Measurements from ENCODE around the gene VCAN. TPM values are rescaled to one million over a fixed set of nuclear protein-coding genes. Genes with fewer than 3 reads are reported as not detected.

The VCAN gene
- total and polyA plus RNA-seq, 8 donors: 1.5 to 184 (median 12.7) TPM

DNA sequence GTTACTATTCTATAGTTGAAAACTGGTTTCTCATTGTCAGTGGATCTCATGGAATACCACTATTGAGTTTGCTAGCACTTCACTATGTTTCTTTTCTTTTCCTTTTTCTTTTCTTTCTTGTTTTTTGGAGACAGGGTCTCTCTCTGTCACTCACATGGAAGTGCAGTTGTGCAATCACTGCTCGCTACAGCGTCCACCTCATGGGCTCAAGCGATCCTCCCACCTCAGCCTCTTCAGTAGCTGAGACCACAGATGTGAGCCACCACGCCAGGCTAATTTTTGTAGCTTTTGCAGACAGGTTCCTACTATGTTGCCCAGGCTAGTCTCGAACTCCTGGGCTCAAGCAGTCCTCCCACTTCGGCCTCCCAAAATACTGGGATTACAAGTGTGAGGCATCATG lies 42.7 kb upstream of the VCAN start:
- Histone ChIP-seq H3K9me3 (no peaks in the 10 kb centered on the region), H3K36me3 (no peaks in the 10 kb centered on the region), H3K27ac (no peak overlapping the region), H3K4me1 (peaks cover 0 to 18% (median 1%) of the 10 kb centered on the region in 4 donors), H3K27me3 (peaks cover 0 to 10% (median 0%) of the 10 kb centered on the region in 3 donors), H3K4me3 (no peak overlapping the region)
- WGBS, 5 donors: 88 to 92% (median 91%) methylated on average over 6 of the region's 6 CpGs
- DNase-seq: no peak
- TF ChIP-seq CTCF (IDR thresholded peaks at IDR 0.05): no peak
- no peak for TF ChIP-seq EP300 (IDR thresholded peaks at IDR 0.05)
- intact Hi-C loops (cut with DNase I; ENCODE audit: low total_unique reads): loop anchor here (10.0 kb wide), 1 partner anchor 784 kb away; no protein-coding TSS in a partner anchor

DNA sequence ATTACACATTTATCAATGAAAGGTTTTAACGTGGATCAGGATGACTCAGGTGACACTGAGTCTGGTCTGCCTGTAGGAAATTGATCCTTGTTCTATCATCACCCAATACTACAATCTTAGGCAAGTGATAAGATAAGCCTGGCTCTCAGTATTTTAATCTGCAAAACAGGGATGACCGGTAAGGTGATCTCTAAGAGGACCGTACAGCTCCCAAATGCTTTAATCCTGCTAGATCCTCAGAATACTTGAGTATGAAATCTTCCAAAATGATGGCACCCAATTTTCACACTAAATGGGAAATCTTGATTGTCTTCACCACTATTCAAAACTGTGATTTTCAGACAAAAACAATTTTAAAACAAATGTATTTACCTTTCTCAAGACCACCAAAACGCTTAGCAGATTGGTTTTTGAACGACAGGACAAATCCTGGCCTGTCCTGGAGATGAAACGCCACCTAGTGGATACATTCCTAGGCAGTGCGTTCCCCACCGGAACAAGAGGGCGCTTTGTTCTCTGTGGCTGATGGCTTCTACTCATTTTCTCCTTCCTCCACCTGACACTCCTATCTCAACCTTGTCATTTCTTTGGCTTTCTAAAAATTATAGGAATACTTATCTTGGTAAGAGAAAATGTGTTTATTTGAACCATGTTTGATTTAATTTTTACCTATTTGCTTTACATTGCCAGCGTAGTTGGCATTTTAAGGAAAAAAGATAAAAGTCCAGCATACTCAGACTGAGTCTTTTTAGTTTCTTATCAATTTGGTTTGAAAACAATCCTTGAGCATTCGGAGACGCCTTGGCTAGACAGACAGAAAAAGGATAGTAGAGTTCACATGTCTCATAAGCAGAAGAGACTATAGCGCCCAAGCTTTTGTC lies 41.2 kb upstream of the VCAN start:
- WGBS, 5 donors: 20 to 37% (median 31%) methylated on average over 13 of the region's 13 CpGs
- intact Hi-C loops (cut with DNase I; ENCODE audit: low total_unique reads): loop anchor here (10.0 kb wide), 1 partner anchor 1076 kb away; no protein-coding TSS in a partner anchor
- H3K27ac ChIP-seq: no peak overlapping the region

GRCh38 chr5:83433891-83434290 lies 37.7 kb upstream of the VCAN start:
- intact Hi-C loops (cut with DNase I; ENCODE audit: low total_unique reads): loop anchor here (10.0 kb wide), 1 partner anchor 1079 kb away; no protein-coding TSS in a partner anchor
- Histone ChIP-seq H3K27ac (no peak overlapping the region), H3K27me3 (no peaks in the 10 kb centered on the region), H3K4me3 (no peak overlapping the region), H3K36me3 (no peaks in the 10 kb centered on the region), H3K4me1 (peaks cover 0 to 8% (median 0%) of the 10 kb centered on the region in 4 donors), H3K9me3 (no peaks in the 10 kb centered on the region)
- TF ChIP-seq POLR2AphosphoS5 (IDR thresholded peaks at IDR 0.05) (no peak), POLR2A (IDR thresholded peaks at IDR 0.05) (no peak), CTCF (IDR thresholded peaks at IDR 0.05) (no peak), EP300 (IDR thresholded peaks at IDR 0.05) (no peak)
- WGBS, 5 donors: 46 to 93% (median 50%) methylated on average over 2 of the region's 2 CpGs
- DNase-seq: no peak

More for the DNA sequence above, 41.2 kb upstream of the VCAN start:
- H3K36me3 ChIP-seq: no peaks in the 10 kb centered on the region
- peak; percentile 55 to 86 for DNase-seq
- peaks cover 0 to 10% (median 0%) of the 10 kb centered on the region in 3 donors for H3K27me3 ChIP-seq
- no peaks in the 10 kb centered on the region for H3K9me3 ChIP-seq
- peaks cover 0 to 18% (median 1%) of the 10 kb centered on the region in 4 donors for H3K4me1 ChIP-seq
- H3K4me3 ChIP-seq: no peak overlapping the region
- no peak for TF ChIP-seq POLR2A (IDR thresholded peaks at IDR 0.05)
- TF ChIP-seq CTCF (IDR thresholded peaks at IDR 0.05): peak in 5 of 7 experiments; percentile 41 to 80 (median 46)

- Histone ChIP-seq H3K9me3 (no peaks in the 10 kb centered on the region), H3K4me3 (no peak overlapping the region), H3K27me3 (no peaks in the 10 kb centered on the region), H3K27ac (no peak overlapping the region), H3K36me3 (no peaks in the 10 kb centered on the region), H3K4me1 (peaks cover 0 to 8% (median 0%) of the 10 kb centered on the region in 4 donors)
- 49 to 71% (median 56%) methylated on average over 4 of the region's 4 CpGs for WGBS, 5 donors
- TF ChIP-seq CTCF (IDR thresholded peaks at IDR 0.05): no peak
- no peak for TF ChIP-seq POLR2AphosphoS5 (IDR thresholded peaks at IDR 0.05)
- no peak for TF ChIP-seq POLR2A (IDR thresholded peaks at IDR 0.05)
- TF ChIP-seq EP300 (IDR thresholded peaks at IDR 0.05): no peak
- intact Hi-C loops (cut with DNase I; ENCODE audit: low total_unique reads): loop anchor here (10.0 kb wide), 1 partner anchor 1080 kb away; no protein-coding TSS in a partner anchor
- DNase-seq: no peak
Measured at GRCh38 chr5:83434946-83435345, 36.6 kb upstream of the VCAN start.

Data from stomach (tissue), 9 donors.